Psoas muscle (tissue), 8 donors: ENCODE results near the gene DOCK2. TPM values are rescaled to one million over a fixed set of nuclear protein-coding genes. Genes with fewer than 3 reads are reported as not detected.
"Not testable (repeated sequence)": the region's sequence is repeated elsewhere in the genome, so short reads cannot be mapped to it uniquely, and the experiment has no call there.

Experiments used
- ATAC-seq, 4 donors: fragments of 200-7000 bp; cut with Tn5 transposase; one replicate each; pipeline ENCODE4 v1.9.1; 2020; ENCODE audit warnings: moderate library complexity in 3 of 4, mild to moderate bottlenecking in 2 of 4
- DNase-seq, 2 donors: peaks; one replicate each; pipeline ENCODE4 v3.0.0-alpha.2; 2020
- H3K27ac ChIP-seq: fragments of 200-600 bp; one replicate; pipeline ENCODE4 v1.8.0; 2022
- H3K27me3 ChIP-seq, 3 donors: fragments of 200-600 bp in 1 of 3; one replicate each; pipeline versions ENCODE4 v1.6.1 to v1.8.0; 2013 to 2022; ENCODE audit warnings: low read length in 2 of 3, mild to moderate bottlenecking in 2 of 3, moderate library complexity in 1 of 3; ENCODE audit not compliant: insufficient read depth in 3 of 3
- H3K36me3 ChIP-seq, 2 donors: fragments of 200-600 bp in 1 of 2; one replicate each; pipeline versions ENCODE4 v1.6.1 to v1.8.0; 2013 to 2022; ENCODE audit warnings: low read depth in 1 of 2, mild to moderate bottlenecking in 1 of 2, moderate library complexity in 1 of 2; ENCODE audit not compliant: insufficient read depth in 1 of 2
- H3K4me1 ChIP-seq: fragments of 200-600 bp; one replicate; pipeline ENCODE4 v1.8.0; 2022
- H3K4me3 ChIP-seq: fragments of 200-600 bp; one replicate; pipeline ENCODE4 v1.8.0; 2022; ENCODE audit warnings: mild to moderate bottlenecking
- H3K9me3 ChIP-seq: fragments of 200-600 bp; one replicate; pipeline ENCODE4 v1.8.0; 2022
- WGBS, 3 donors: extraction: QIAGEN DNeasy Blood & Tissue Kit; methylation state at CpG; one replicate each; pipeline versions ENCODE4 v1.1.6 to v1.1.7; 2013; 5-methylcytosine and 5-hydroxymethylcytosine counted together
- intact Hi-C, 2 donors: fragments of 100-400 bp; cut with DNase I; formaldehyde crosslinking; loops; one replicate each; pipeline versions ENCODE4 v1.11.0 to v1.14.2; 2022
- polyA plus RNA-seq, 3 donors: library from polyadenylated mRNA; stranded (reverse); fragments of 200-250 nt; gene quantifications; one replicate each; pipeline ENCODE4 v1.2.3, GENCODE V29; 2013
- total RNA-seq, 4 donors: library from RNA; stranded (reverse); fragmentation: NEBNext Ultra II Directional in 2 of 4; extraction: Animal tissue kit (Norgen Biotek cat#: 25700) in 2 of 4; gene quantifications; one replicate each; pipeline versions ENCODE4 v1.2.1 to v1.2.4, GENCODE V29; 2021 to 2023
- TF ChIP-seq, protein P1 (sequence below): fragments of 200-600 bp; IDR thresholded peaks from one replicate; pipeline ENCODE4 v1.8.0; 2022; ENCODE audit warnings: antibody characterized with exemption
- donor health status: healthy with polysubstance abuse.
- donor health status: DM: no; HTN: no; CAD: no; lungs with moderate emphysema.
- donor health status: Bipolar disorder and iron deficiency.
- donor health status: healthy.
- donor health status: DM: yes; HTN: yes; CAD: no.
- donor health status: DM: no; HTN: no; CAD: no.
- donor health status: DM: no; HTN: no; CAD: no.
- donor health status: DM: yes; HTN: yes; CAD: no.

Gene DOCK2
- total and polyA plus RNA-seq, 7 donors, result 0.37 to 4.4 (median 3.5) TPM

DNA sequence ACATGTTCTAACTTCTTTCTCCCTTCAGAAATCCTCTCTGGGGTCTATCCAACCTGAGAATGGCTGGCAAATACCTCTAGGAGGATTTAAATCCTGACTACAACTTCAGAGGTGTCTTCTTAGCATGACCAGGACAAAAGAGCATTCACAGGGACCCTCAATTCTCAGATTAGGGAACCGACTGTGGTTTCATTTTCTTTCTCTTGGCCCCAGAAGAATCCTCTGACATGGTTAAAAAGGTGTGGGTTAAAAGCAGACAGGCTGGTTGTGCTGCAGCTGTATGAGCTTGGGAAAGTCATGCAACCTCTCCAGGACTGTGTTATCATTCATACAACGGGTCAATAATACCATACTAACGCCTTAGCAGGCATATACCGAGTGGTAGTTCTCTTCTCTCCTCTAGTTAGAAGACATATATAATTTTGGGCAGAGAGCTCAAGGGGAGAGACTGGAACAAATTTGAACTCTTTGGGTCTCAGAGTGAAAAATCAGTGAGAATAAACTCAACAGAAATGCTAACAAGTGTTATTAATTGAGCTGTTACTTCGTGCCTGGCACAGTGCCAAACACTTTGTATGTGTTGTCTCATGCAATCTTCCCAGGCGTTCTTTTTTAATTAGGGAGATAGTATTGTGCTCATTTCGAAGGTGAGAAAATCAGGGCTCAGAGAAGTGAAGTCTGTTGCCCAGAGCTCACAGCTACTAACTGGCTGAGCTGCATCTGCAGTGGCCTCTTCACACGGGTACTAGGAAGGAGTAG is 308.0 kb downstream of the DOCK2 start:
- H3K4me3 ChIP-seq, result no peak overlapping the region
- H3K36me3 ChIP-seq, result no peaks in the 10 kb centered on the region
- no peaks in the 10 kb centered on the region for H3K27me3 ChIP-seq
- DNase-seq (no peak), ATAC-seq (no peak)
- no peaks in the 10 kb centered on the region for H3K9me3 ChIP-seq
- no peak overlapping the region for H3K27ac ChIP-seq
- intact Hi-C loops, result no loop called here
- no peaks in the 10 kb centered on the region for H3K4me1 ChIP-seq
- TF ChIP-seq, protein P1, sequence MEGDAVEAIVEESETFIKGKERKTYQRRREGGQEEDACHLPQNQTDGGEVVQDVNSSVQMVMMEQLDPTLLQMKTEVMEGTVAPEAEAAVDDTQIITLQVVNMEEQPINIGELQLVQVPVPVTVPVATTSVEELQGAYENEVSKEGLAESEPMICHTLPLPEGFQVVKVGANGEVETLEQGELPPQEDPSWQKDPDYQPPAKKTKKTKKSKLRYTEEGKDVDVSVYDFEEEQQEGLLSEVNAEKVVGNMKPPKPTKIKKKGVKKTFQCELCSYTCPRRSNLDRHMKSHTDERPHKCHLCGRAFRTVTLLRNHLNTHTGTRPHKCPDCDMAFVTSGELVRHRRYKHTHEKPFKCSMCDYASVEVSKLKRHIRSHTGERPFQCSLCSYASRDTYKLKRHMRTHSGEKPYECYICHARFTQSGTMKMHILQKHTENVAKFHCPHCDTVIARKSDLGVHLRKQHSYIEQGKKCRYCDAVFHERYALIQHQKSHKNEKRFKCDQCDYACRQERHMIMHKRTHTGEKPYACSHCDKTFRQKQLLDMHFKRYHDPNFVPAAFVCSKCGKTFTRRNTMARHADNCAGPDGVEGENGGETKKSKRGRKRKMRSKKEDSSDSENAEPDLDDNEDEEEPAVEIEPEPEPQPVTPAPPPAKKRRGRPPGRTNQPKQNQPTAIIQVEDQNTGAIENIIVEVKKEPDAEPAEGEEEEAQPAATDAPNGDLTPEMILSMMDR, result no peak
- WGBS, 3 donors, result 61 to 74% (median 62%) methylated on average over 8 of the region's 8 CpGs

DNA sequence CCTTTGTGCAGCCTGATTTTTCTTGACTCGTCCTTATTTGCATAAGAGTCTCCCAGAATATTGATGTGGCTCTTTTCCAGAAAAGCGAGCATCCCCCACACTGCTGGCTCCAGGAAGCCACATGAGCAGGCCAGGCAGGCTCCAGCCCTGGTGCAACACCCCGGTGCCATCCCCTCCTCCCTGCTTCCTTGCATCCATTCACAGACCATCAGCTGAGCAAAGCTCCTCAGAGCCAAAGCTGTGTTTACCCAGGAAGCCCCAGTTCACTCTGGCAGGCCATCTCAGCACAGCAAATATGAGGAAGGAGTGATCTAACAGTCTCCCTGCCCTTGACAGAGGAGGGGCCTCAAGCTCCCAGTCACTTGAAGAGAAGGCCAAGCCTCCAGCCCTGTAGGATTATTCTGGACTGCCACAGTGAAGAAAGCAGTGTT is 308.8 kb downstream of the DOCK2 start:
- H3K4me1 ChIP-seq, result no peaks in the 10 kb centered on the region
- WGBS, 3 donors, result 23 to 28% (median 27%) methylated on average over 3 of the region's 3 CpGs
- peak in 1 of 2 donors; percentile 62 for DNase-seq
- ATAC-seq, result peak in 1 of 4 donors; percentile 38
- TF ChIP-seq, protein P1, result no peak
- no peaks in the 10 kb centered on the region for H3K36me3 ChIP-seq
- intact Hi-C loops, result no loop called here
- no peaks in the 10 kb centered on the region for H3K9me3 ChIP-seq
- H3K27ac ChIP-seq, result no peak overlapping the region
- no peaks in the 10 kb centered on the region for H3K27me3 ChIP-seq
- no peak overlapping the region for H3K4me3 ChIP-seq

DNA sequence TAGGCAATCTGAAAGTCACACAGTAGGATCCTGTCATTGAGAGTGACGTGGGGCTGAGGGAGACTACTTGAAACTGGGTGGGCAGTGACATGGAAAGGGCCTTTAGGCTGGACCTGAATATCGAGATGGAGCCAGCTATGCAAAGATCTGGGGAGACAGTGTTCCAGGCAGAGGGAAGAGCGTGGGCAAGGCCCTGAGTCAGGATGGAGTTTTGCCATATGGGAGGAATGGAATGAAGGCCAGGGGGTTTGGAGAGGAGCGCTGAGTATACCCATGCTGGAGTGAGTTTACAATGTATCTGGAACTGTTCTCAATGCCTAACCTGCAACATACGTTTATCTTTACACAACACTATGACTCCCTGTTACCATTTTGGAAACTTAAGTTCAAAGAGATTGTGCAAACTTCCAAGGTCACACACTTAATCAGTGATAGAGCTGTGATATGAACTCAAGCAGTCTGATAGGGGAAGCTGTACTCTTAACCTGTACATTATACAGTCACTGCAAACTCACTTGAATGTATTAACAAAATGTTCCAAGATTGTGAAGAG is 309.7 kb downstream of the DOCK2 start:
- no peak overlapping the region for H3K27ac ChIP-seq
- DNase-seq (no peak), ATAC-seq (no peak)
- intact Hi-C loops, result no loop called here
- no peaks in the 10 kb centered on the region for H3K27me3 ChIP-seq
- H3K4me3 ChIP-seq, result no peak overlapping the region
- H3K36me3 ChIP-seq, result no peaks in the 10 kb centered on the region
- no peaks in the 10 kb centered on the region for H3K9me3 ChIP-seq
- 82 to 92% (median 85%) methylated on average over 5 of the region's 5 CpGs for WGBS, 3 donors
- no peaks in the 10 kb centered on the region for H3K4me1 ChIP-seq
- TF ChIP-seq, protein P1, result no peak

DNA sequence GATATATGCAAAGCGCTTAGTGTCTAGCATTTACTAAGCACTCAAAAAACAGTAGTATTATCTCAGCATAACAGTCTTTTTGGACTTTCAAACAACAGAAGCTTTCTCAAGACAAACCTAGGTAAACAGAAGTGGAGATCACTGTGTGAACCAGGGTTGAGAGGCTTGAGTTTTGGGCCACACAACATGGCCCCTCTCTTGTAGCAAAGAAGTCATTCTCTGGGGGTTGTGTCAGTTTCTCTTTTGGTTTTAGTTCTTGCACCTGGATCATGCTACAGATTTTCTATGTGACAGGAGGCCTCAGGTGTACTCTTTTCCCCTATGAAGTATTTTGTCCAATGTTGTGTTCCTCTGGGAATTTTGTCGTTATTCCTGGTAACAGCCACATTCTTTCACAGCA is 313.3 kb downstream of the DOCK2 start:
- whole genome bisulfite sequencing, 3 donors, result 86 to 92% (median 90%) methylated on average over 2 of the region's 2 CpGs
- Histone ChIP-seq H3K4me1 (no peaks in the 10 kb centered on the region), H3K9me3 (no peaks in the 10 kb centered on the region), H3K27ac (no peak overlapping the region), H3K36me3 (no peaks in the 10 kb centered on the region), H3K4me3 (no peak overlapping the region), H3K27me3 (no peaks in the 10 kb centered on the region)
- ATAC-seq, result no peak
- intact Hi-C loops, result no loop called here
- TF ChIP-seq, protein P1, result no peak
- no peak for DNase-seq

GRCh38 chr5:169953196-169953595 is 316.1 kb downstream of the DOCK2 start:
- H3K4me1 ChIP-seq, intact Hi-C loops, H3K9me3 ChIP-seq, ATAC-seq, H3K27ac ChIP-seq, H3K36me3 ChIP-seq, H3K27me3 ChIP-seq, H3K4me3 ChIP-seq, DNase-seq: not testable (repeated sequence)
- 82 to 86% (median 84%) methylated on average over 4 of the region's 4 CpGs for WGBS, 3 donors
